GM10266 (cell line): ENCODE measurements around the gene TREH.

Experiments
- DNase-seq: peaks from one replicate; pipeline ENCODE4 v3.0.0; 2012; ENCODE audit errors: extremely low spot score
- TF ChIP-seq, protein P1 (sequence below): IDR thresholded peaks from 2 replicates; pipeline ENCODE4 v1.5.1; 2012; ENCODE audit warnings: mild to moderate bottlenecking, low read depth; ENCODE audit not compliant: control insufficient read depth, insufficient read depth; ENCODE audit errors: missing control alignments

TREH gene

DNA sequence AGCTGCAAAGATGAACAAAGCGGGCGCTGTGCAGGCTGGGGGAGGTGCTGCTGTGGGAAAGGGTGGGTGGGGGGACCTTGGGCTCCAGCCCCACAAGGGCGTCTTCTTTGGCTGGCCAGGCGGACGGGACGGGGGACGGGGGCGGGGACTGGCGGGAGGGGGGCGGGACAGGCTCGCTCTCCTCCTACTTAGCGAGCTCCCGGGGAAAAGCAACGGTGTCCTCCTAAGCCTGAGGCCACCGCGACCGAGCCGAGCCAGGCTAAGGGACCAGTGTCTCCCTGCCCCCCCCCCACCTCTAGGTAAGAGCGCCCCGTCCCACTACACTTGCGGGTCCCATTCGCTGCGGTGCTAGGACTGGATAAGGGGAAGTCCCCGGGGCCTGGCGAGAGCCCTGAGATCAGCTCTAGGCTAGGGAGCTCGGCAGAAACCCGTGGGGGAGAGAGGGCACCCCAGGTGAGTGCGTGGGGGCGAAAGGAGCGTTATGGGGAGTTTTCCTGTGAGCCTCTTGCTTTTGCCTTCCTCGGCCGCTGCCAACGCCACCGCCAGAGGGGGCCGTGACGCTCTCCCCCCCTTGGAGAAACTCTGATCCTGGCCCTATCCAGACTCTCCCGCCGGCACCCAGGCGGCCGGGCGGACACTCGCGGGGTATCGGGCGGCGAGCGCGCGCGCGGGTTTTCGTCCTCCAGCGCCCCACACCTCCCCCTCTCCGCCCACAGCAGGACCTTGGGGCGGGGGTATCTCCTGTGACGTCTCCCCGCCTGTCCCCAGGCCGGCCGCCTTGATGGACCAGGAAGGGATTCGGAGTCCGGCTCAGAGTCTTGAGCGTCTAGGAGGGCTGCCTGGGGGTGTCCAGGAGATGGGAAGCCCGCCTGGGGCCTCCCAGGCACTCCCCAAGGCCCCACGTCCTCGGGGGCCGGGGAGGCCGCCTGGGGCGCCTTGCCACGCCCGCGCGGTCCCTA, 71.8 kb downstream of the TREH start, which contains the start of gene PHLDB1:
TSS of gene PHLDB1 (plus strand) at position 215 of the 959 bp plus-strand sequence. CDS start 6,222 bp downstream, outside the sequence.
- peak; percentile 56 for DNase-seq

More for the DNA sequence above, 71.8 kb downstream of the TREH start, which contains the start of gene PHLDB1:
- TF ChIP-seq, protein P1, sequence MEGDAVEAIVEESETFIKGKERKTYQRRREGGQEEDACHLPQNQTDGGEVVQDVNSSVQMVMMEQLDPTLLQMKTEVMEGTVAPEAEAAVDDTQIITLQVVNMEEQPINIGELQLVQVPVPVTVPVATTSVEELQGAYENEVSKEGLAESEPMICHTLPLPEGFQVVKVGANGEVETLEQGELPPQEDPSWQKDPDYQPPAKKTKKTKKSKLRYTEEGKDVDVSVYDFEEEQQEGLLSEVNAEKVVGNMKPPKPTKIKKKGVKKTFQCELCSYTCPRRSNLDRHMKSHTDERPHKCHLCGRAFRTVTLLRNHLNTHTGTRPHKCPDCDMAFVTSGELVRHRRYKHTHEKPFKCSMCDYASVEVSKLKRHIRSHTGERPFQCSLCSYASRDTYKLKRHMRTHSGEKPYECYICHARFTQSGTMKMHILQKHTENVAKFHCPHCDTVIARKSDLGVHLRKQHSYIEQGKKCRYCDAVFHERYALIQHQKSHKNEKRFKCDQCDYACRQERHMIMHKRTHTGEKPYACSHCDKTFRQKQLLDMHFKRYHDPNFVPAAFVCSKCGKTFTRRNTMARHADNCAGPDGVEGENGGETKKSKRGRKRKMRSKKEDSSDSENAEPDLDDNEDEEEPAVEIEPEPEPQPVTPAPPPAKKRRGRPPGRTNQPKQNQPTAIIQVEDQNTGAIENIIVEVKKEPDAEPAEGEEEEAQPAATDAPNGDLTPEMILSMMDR = peak; percentile 47
